Midbrain (tissue), 1 donor: ENCODE measurements around the gene FLOT2.
"Not testable (repeated sequence)": the region's sequence is repeated elsewhere in the genome, so short reads cannot be mapped to it uniquely, and the experiment has no call there.

ENCODE experiments used
- DNase-seq: peaks from one replicate; lab custom pipeline; 2025; lab: John Stamatoyannopoulos, UW

Gene FLOT2

DNA sequence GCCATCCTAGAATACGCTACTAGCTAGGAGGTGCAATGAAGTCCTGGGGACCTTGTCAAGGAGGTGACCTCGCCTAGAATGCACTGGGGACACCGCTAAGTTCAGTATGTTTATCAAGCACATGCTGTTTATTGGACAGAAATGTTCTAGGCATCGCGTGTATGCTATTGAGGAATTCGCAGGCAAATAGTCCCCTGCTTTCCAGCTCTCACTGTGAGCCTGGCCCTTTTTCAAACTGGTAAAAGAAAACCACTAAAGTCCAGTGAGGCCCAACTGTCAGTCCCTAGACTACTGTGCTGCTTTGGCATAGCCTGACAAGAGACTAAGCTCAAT is 53.8 kb downstream of the FLOT2 start:
- DNase-seq: no peak

DNA sequence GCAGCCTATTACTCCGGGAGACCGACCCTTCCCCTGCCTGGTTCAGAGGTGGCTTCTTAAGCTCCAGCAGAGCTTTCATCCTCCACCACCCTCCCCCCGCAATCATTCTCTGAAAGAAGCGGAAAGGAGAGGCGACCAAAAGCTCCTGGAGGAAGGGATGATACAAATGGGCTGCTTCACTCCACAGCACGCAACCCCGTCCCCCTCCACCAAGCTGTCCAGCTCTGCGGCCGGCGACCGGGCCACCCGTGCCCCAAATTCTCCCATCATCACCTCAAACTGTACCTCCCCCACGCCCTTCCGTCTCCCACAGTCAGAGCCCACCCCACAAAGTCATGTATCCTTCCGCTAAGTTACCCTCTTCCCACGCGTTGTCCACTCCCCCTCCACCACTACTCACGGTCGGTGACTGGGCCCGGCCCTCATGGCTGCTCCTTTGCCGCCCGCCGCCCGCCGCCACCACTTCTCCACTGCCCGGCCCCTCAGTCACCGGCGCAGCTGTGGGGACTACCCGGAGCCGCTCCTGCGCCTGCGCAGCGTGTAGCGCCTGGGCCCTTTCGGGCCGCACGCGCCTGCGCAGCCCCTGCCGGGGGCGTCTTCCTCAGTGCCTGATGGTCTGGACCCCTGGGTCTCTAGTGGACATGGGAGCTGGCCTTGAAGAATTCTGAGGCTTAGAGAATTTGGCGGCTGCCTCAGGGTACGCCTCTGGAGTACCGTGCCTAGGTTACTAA is 55.1 kb downstream of the FLOT2 start, which contains the start of gene FAM222B:
Gene FAM222B (minus strand): TSS at position 509 of the 731 bp plus-strand sequence. CDS start 76,123 bp downstream, outside the sequence.
- DNase-seq: peak; percentile 88

DNA sequence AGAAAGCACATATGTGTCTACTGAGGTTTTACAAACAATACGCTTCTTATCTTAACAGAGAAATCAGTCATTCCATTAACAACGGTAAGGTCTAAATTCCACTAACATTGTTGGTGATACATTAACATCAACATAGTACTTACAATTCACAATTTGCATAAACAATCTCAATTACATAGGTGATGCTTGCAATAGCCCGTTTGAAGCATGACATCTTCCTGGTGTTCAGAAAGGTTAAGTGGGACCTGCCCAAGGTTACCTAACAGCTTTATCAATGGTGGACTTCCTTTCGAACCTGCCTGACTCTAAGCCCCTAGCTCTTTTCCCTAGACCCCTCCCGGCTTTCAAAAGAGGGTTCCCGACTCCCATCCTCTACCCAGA is 55.6 kb downstream of the FLOT2 start:
- no peak for DNase-seq

DNA sequence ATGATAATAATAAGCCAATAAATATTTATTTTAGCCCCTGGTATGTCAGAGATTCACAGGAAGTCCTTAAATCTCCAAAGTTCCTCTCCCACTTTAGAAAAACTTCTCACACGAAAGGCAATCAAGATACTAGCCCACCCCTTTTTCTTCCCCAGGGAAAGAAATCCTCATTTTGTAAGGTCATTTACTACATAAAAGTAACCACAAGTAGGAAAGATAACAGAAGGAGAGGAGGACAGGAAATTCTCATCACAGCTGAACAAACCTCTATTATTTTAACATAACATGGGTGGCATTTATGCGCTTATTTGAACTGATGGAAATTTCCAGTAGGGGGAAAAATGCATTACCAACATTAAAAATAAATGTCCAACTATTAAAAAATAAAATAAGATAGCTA is 58.3 kb downstream of the FLOT2 start:
- no peak for DNase-seq

DNA sequence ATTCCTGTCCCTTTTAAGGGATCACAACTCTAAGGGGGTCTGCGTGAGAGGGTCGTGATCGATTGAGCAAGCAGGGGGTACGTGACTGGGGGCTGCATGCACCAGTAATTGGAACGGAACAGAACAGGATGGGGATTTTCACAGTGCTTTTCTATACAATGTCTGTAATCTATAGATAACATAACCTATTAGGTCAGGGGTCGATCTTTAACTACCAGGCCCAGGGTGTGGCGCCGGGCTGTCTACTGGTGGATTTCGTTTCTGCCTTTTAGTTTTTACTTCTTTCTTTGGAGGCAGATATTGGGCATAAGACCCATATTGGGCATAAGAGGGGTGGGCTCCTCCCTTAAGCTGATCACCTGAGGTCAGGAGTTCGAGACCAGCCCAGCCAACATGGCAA is 61.0 kb downstream of the FLOT2 start:
- DNase-seq: not testable (repeated sequence)

DNA sequence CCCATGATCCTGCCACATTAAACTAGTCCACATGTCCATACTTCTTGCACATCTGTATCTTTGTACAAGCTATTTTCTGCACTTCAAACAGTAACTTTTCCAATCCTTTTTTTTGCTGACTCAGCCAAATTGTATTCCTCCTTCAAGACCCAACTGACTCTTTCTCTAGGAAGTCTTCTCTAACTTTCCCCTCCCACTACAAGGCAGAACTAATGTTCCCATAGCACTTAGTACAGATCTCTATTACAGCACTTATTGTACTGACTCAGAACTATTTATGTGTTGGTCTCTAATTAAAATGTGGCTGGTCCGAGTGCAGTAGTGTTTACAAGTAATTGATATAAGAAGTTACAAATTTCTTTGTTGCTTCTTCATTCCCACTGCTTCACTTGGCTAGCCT is 63.1 kb downstream of the FLOT2 start:
- no peak for DNase-seq
